ENCODE data around the gene YEATS2. TPM values are rescaled to one million over a fixed set of nuclear protein-coding genes. Genes with fewer than 3 reads are reported as not detected.

YEATS2 gene
- total and polyA plus RNA-seq, 2 experiments from 2014 or later: 15.2 to 72.8 TPM

- Histone ChIP-seq H4K20me1 (replicated peaks; ENCODE audit: insufficient read depth) (peaks cover 13% of the 10 kb centered on the region; the same call in 1 of the 2 replicates), H3K27me3 (ENCODE audit: insufficient read depth) (no peaks in the 10 kb centered on the region), H3K4me2 (no peak overlapping the region), H3K4me1 (ENCODE audit: insufficient read depth) (no peaks in the 10 kb centered on the region), H3K4me3 (no peak overlapping the region), H3K36me3 (ENCODE audit: insufficient read depth) (peaks cover 61% of the 10 kb centered on the region), H3K27ac (ENCODE audit: low read depth) (no peak overlapping the region; the same call in 1 of the 2 replicates), H3K9me2 (ENCODE audit: insufficient read depth) (no peaks in the 10 kb centered on the region), H3F3A (replicated peaks; ENCODE audit: low read depth) (peaks cover 3% of the 10 kb centered on the region; the same call in 1 of the 2 replicates), H2AFZ (no peak overlapping the region), H3K79me2 (replicated peaks; ENCODE audit: insufficient read depth) (no peaks in the 10 kb centered on the region)
- Mint-ChIP-seq H3K4me1 (no peaks in the 10 kb centered on the region), H3K4me3 (no peak overlapping the region), H3K27me3 (ENCODE audit: insufficient read depth, low read depth, poor library complexity) (no peaks in the 10 kb centered on the region), H3K36me3 (ENCODE audit: low read depth) (peaks cover 95% of the 10 kb centered on the region), H3K27ac (no peak overlapping the region), H3K9me3 (no peaks in the 10 kb centered on the region)
- TF ChIP-seq STAT1 (IDR thresholded peaks at IDR 0.05; ENCODE audit: unreplicated experiment) (no peak), CREB1 (CRISPR knock-in tag; IDR thresholded peaks at IDR 0.05; ENCODE audit: low read depth) (no peak), ZNF331 (CRISPR knock-in tag; IDR thresholded peaks at IDR 0.05; ENCODE audit: low read depth) (no peak), ZNF114 (CRISPR knock-in tag; IDR thresholded peaks at IDR 0.05) (no peak), REST (IDR thresholded peaks at IDR 0.05; ENCODE audit: unreplicated experiment) (no peak), ETS1 (IDR thresholded peaks at IDR 0.05) (no peak), EZH2phosphoT487 (IDR thresholded peaks at IDR 0.05; ENCODE audit: unreplicated experiment) (no peak), POLR2AphosphoS5 (IDR thresholded peaks at IDR 0.05; ENCODE audit: low read depth) (no peak), NANOG (IDR thresholded peaks at IDR 0.05; ENCODE audit: borderline replicate concordance) (no peak), ZNF462 (CRISPR knock-in tag; IDR thresholded peaks at IDR 0.05) (no peak), JUNB (IDR thresholded peaks at IDR 0.05; ENCODE audit: unreplicated experiment) (no peak), EZH2 (IDR thresholded peaks at IDR 0.05; ENCODE audit: low read depth, unreplicated experiment) (no peak)
- TF ChIP-seq, protein P1, sequence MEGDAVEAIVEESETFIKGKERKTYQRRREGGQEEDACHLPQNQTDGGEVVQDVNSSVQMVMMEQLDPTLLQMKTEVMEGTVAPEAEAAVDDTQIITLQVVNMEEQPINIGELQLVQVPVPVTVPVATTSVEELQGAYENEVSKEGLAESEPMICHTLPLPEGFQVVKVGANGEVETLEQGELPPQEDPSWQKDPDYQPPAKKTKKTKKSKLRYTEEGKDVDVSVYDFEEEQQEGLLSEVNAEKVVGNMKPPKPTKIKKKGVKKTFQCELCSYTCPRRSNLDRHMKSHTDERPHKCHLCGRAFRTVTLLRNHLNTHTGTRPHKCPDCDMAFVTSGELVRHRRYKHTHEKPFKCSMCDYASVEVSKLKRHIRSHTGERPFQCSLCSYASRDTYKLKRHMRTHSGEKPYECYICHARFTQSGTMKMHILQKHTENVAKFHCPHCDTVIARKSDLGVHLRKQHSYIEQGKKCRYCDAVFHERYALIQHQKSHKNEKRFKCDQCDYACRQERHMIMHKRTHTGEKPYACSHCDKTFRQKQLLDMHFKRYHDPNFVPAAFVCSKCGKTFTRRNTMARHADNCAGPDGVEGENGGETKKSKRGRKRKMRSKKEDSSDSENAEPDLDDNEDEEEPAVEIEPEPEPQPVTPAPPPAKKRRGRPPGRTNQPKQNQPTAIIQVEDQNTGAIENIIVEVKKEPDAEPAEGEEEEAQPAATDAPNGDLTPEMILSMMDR (conservative IDR thresholded peaks at IDR 0.05; ENCODE audit: low read depth in 2 of 2): no peak
- no peak for DNase-seq (ENCODE audit: low spot score)
- no peak for ATAC-seq
Observed at GRCh38 chr3:183777016-183777618, 79.5 kb downstream of the YEATS2 start.

All from GM23338 (cell line).